B cell (primary cell): ENCODE data around the gene KCTD12. TPM values are rescaled to one million over a fixed set of nuclear protein-coding genes. Genes with fewer than 3 reads are reported as not detected.

Source experiments
- ATAC-seq: fragments of 200-7000 bp; cut with Tn5 transposase; one replicate; pipeline ENCODE4 v1.10.0; 2021; ENCODE audit warnings: low read depth, mild to moderate bottlenecking, moderate number of reproducible peaks, moderate library complexity
- CTCF ChIA-PET: fragments of 350-600 bp; sonication (Branson Sonifier 250); formaldehyde crosslinking; loops from one replicate; lab custom pipeline; 2021; ENCODE audit warnings: antibody characterized with exemption, inconsistent platforms; lab: Charles Lee
- POLR2A ChIA-PET: fragments of 350-600 bp; sonication (Branson Sonifier 250); formaldehyde crosslinking; loops from one replicate; lab custom pipeline; 2021; ENCODE audit warnings: antibody characterized with exemption; lab: Charles Lee
- DNase-seq: peaks from one replicate; pipeline ENCODE4 v3.0.0; 2013
- H2AFZ ChIP-seq: 2 replicates; pipeline ENCODE4 v1.6.1; 2012; ENCODE audit warnings: mild to moderate bottlenecking, low read depth, low read length; ENCODE audit not compliant: insufficient read depth, poor library complexity, severe bottlenecking
- H3K27ac ChIP-seq, 2 donors: 1 replicate in 1 of 2; 2 replicates in 1 of 2; pipeline ENCODE4 v1.5.1; 2012 to 2013; ENCODE audit warnings: low read length in 2 of 2, mild to moderate bottlenecking in 2 of 2, moderate library complexity in 1 of 2
- H3K27me3 ChIP-seq, 4 experiments: fragments of 200-600 bp in 1 of 4; sonication (generic) in 1 of 4; replicated peaks in 1 of 4; 1 replicate in 2 of 4; 2 replicates in 2 of 4; pipeline versions ENCODE4 v1.6.1 to v1.7.0; 2013 to 2016; ENCODE audit warnings: low read length in 3 of 4, mild to moderate bottlenecking in 2 of 4, mixed read lengths in 1 of 4, moderate library complexity in 1 of 4; ENCODE audit not compliant: insufficient read depth in 4 of 4, control insufficient read depth in 3 of 4; ENCODE audit errors: control extremely low read depth in 1 of 4
- H3K36me3 ChIP-seq, 2 experiments: replicated peaks in 1 of 2; 1 replicate in 1 of 2; 2 replicates in 1 of 2; pipeline versions ENCODE4 v1.6.1 to v1.7.1; 2013; ENCODE audit warnings: low read length in 1 of 2; ENCODE audit not compliant: insufficient read depth in 2 of 2, control insufficient read depth in 1 of 2; ENCODE audit errors: control extremely low read depth in 1 of 2, extremely low read depth in 1 of 2
- H3K4me1 ChIP-seq, 2 donors: fragments of 200-600 bp in 1 of 2; sonication (generic) in 1 of 2; 1 replicate in 1 of 2; 2 replicates in 1 of 2; pipeline versions ENCODE4 v1.5.1 to v1.6.1; 2013 to 2017; ENCODE audit warnings: low read length in 2 of 2; ENCODE audit not compliant: control insufficient read depth in 2 of 2, insufficient read depth in 2 of 2
- H3K4me2 ChIP-seq: replicated peaks from 2 replicates; pipeline ENCODE3; 2012; ENCODE audit warnings: mild to moderate bottlenecking, low read depth, low read length; ENCODE audit not compliant: poor library complexity, severe bottlenecking
- H3K4me3 ChIP-seq, 5 experiments: fragments of 200-600 bp in 1 of 5; sonication (generic) in 1 of 5; 1 replicate in 3 of 5; 2 replicates in 2 of 5; pipeline versions ENCODE4 v1.5.1 to v1.7.0; 2011 to 2016; ENCODE audit warnings: low read length in 4 of 5, mild to moderate bottlenecking in 4 of 5, low read depth in 2 of 5, control low read depth in 1 of 5, moderate library complexity in 1 of 5; ENCODE audit not compliant: insufficient read depth in 1 of 5; ENCODE audit errors: control extremely low read depth in 1 of 5, extremely low read depth in 1 of 5
- H3K79me2 ChIP-seq: fragments of 200-600 bp; sonication (generic); one replicate; pipeline ENCODE4 v1.6.0; 2016; ENCODE audit warnings: low read length; ENCODE audit not compliant: control insufficient read depth, insufficient read depth
- H3K9ac ChIP-seq: fragments of 200-600 bp; sonication (generic); 2 replicates; pipeline ENCODE4 v1.6.1; 2017; ENCODE audit warnings: mild to moderate bottlenecking, low read length, moderate library complexity
- H3K9me3 ChIP-seq, 3 donors: one replicate each; pipeline versions ENCODE4 v1.6.1 to v1.7.1; 2013; ENCODE audit warnings: low read length in 2 of 3; ENCODE audit not compliant: control insufficient read depth in 2 of 3, insufficient read depth in 1 of 3; ENCODE audit errors: control extremely low read depth in 1 of 3
- H4K20me1 ChIP-seq: 2 replicates; pipeline ENCODE4 v1.6.0; 2012; ENCODE audit warnings: mild to moderate bottlenecking, low read length; ENCODE audit not compliant: insufficient read depth, control insufficient read depth, poor library complexity, severe bottlenecking
- H3K27ac Mint-ChIP-seq: one replicate; pipeline ENCODE4 v1.8.0; 2021; ENCODE audit warnings: mixed read lengths
- H3K27me3 Mint-ChIP-seq: one replicate; pipeline ENCODE4 v1.8.0; 2021; ENCODE audit warnings: mixed read lengths
- H3K4me1 Mint-ChIP-seq: one replicate; pipeline ENCODE4 v1.8.0; 2021; ENCODE audit warnings: mixed read lengths
- H3K4me3 Mint-ChIP-seq: one replicate; pipeline ENCODE4 v1.8.0; 2021; ENCODE audit warnings: mixed read lengths
- H3K9me3 Mint-ChIP-seq: one replicate; pipeline ENCODE4 v1.8.0; 2022; ENCODE audit warnings: mixed read lengths; ENCODE audit not compliant: insufficient read depth
- EZH2 ChIP-seq: IDR thresholded peaks from 2 replicates; pipeline ENCODE4 v1.6.1; 2012; ENCODE audit warnings: borderline replicate concordance, low read depth, mild to moderate bottlenecking, moderate library complexity, low read length; ENCODE audit not compliant: insufficient read depth, poor library complexity, severe bottlenecking
- WGBS: methylation state at CpG from one replicate; pipeline ENCODE4 v1.1.5; 2013; ENCODE audit warnings: missing lambda C conversion rate; ENCODE audit not compliant: insufficient coverage; 5-methylcytosine and 5-hydroxymethylcytosine counted together
- intact Hi-C: fragments of 100-400 bp; cut with micrococcal nuclease; formaldehyde crosslinking; loops from one replicate; pipeline ENCODE4 v1.10.0; 2022
- polyA plus RNA-seq: library from polyadenylated mRNA; depleted of rRNA; stranded (reverse); fragments of >200 nt; gene quantifications from 2 replicates; pipeline ENCODE4 v1.2.3, GENCODE V29; 2012
- total RNA-seq, 2 donors: library from RNA; stranded (reverse); fragments of 120-200 nt in 1 of 2; gene quantifications; 1 replicate in 1 of 2; 2 replicates in 1 of 2; pipeline versions ENCODE4 v1.2.3 to v1.2.4, GENCODE V29; 2013 to 2022
- TF ChIP-seq, protein P1 (sequence below): fragments of 200-600 bp; IDR thresholded peaks from one replicate; pipeline ENCODE4 v1.8.0; 2022; ENCODE audit warnings: antibody characterized with exemption, mild to moderate bottlenecking

KCTD12 gene
- total and polyA plus RNA-seq, 2 donors (not counting 1 experiment from before 2014, with no cell fraction given) = 1.8 to 6.2 TPM

DNA sequence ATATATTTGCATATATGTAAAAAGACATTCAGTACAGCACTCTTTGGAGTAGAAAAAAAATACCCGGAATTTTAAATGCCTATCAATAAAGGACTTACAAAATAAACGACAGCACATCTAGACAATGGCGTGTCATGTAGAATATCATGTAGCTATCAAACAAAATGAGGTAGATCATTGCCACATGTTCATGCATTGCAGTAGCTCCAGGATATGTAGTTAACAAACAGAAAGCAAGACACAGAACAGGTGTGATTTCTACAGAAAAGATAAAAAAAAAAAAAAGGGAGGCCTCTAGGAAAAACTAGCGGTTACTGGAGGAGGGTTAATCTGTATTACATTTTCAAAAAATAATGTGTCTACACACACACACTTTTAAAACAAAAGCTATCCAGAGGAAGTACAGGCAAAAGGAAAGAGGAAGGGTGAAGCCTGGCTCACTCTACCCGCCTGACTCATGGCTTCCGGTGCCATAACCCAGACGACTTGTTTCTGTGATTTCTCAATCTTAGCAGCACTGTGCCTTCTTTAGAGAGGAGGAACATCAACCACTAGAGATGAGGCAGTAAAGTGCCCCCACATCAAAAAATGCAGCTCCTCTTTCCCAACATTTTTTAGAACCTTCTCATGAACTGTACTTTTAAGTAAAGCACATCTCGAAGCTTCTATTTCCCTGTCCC, 6.9 kb downstream of the KCTD12 start:
- Mint-ChIP-seq H3K4me1 (peaks cover 29% of the 10 kb centered on the region), H3K4me3 (peak overlapping the region; percentile 52), H3K27ac (peak overlapping the region; percentile 59), H3K9me3 (no peaks in the 10 kb centered on the region), H3K27me3 (peaks cover 3% of the 10 kb centered on the region)
- H4K20me1 ChIP-seq = no peaks in the 10 kb centered on the region
- peak overlapping the region; percentile 5 to 11 for H3K27ac ChIP-seq
- no peaks in the 10 kb centered on the region for H3K36me3 ChIP-seq
- 0% methylated on average over 2 of the region's 8 CpGs for WGBS
- no peak for TF ChIP-seq EZH2
- TF ChIP-seq, protein P1, sequence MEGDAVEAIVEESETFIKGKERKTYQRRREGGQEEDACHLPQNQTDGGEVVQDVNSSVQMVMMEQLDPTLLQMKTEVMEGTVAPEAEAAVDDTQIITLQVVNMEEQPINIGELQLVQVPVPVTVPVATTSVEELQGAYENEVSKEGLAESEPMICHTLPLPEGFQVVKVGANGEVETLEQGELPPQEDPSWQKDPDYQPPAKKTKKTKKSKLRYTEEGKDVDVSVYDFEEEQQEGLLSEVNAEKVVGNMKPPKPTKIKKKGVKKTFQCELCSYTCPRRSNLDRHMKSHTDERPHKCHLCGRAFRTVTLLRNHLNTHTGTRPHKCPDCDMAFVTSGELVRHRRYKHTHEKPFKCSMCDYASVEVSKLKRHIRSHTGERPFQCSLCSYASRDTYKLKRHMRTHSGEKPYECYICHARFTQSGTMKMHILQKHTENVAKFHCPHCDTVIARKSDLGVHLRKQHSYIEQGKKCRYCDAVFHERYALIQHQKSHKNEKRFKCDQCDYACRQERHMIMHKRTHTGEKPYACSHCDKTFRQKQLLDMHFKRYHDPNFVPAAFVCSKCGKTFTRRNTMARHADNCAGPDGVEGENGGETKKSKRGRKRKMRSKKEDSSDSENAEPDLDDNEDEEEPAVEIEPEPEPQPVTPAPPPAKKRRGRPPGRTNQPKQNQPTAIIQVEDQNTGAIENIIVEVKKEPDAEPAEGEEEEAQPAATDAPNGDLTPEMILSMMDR = no peak
- no peaks in the 10 kb centered on the region for H3K9me3 ChIP-seq
- no peaks in the 10 kb centered on the region for H3K79me2 ChIP-seq
- no peaks in the 10 kb centered on the region for H3K27me3 ChIP-seq
- H3K4me3 ChIP-seq = peak overlapping the region in 4 of 5 experiments; percentile 1 to 55 (median 30)
- ChIA-PET POLR2A (no interaction called here), CTCF (interaction anchor here (0.6 to 1.6 kb wide), 5 partner anchors 9 to 964 kb away, joined by 3 to 7 read pairs (median 4); no protein-coding TSS in a partner anchor)
- H2AFZ ChIP-seq = peak overlapping the region; percentile 53
- ATAC-seq = peak; percentile 96
- intact Hi-C loops = no loop called here
- DNase-seq = peak; percentile 68
- H3K4me2 ChIP-seq = peak overlapping the region; percentile 65
- H3K9ac ChIP-seq = peak overlapping the region; percentile 41
- H3K4me1 ChIP-seq = peaks cover 12 to 14% of the 10 kb centered on the region in 2 donors

DNA sequence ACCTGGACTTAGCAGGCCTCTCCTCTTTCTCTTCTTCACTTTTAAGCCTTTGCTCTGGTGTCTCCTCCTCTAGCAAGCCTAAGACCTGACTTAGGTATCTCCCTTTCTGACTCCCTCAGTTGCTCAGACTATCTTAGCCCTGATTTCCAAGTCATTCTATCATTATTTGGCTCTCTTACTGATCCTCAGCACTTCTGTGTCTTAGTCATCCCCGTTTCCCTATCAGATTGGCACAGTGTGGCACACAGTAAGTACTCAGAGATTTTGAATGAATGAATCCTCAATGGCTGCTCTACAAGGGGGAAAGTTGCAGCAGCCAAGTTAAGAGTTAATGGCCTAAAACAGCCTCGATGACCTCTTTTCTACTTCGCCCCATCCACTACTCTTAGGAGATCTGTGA, 8.2 kb downstream of the KCTD12 start:
- POLR2A ChIA-PET = no interaction called here
- no peaks in the 10 kb centered on the region for H3K9me3 ChIP-seq
- 100% methylated on average over 2 of the region's 3 CpGs for WGBS
- no peak overlapping the region for H3K4me3 ChIP-seq
- H3K79me2 ChIP-seq = no peaks in the 10 kb centered on the region
- H3K4me1 Mint-ChIP-seq = peaks cover 24% of the 10 kb centered on the region
- no peak overlapping the region for H3K27ac Mint-ChIP-seq
- no peaks in the 10 kb centered on the region for H3K27me3 ChIP-seq
- ATAC-seq (no peak), DNase-seq (no peak)
- peaks cover 11 to 12% of the 10 kb centered on the region in 2 donors for H3K4me1 ChIP-seq
- H3K27ac ChIP-seq = no peak overlapping the region
- no peaks in the 10 kb centered on the region for H3K36me3 ChIP-seq
- intact Hi-C loops = no loop called here
- H2AFZ ChIP-seq = no peak overlapping the region
- H3K4me2 ChIP-seq = no peak overlapping the region
- TF ChIP-seq EZH2 = no peak
- TF ChIP-seq, protein P1 = no peak
- H3K27me3 Mint-ChIP-seq = peaks cover 3% of the 10 kb centered on the region
- no peaks in the 10 kb centered on the region for H3K9me3 Mint-ChIP-seq
- CTCF ChIA-PET = no interaction called here
- H3K9ac ChIP-seq = no peak overlapping the region
- no peak overlapping the region for H3K4me3 Mint-ChIP-seq
- no peaks in the 10 kb centered on the region for H4K20me1 ChIP-seq
